ENCODE data around the gene ABCC1. TPM values are rescaled to one million over a fixed set of nuclear protein-coding genes. Genes with fewer than 3 reads are reported as not detected.

Gene ABCC1
- total RNA-seq, 1 experiment from 2014 or later: 11.8 TPM

DNA sequence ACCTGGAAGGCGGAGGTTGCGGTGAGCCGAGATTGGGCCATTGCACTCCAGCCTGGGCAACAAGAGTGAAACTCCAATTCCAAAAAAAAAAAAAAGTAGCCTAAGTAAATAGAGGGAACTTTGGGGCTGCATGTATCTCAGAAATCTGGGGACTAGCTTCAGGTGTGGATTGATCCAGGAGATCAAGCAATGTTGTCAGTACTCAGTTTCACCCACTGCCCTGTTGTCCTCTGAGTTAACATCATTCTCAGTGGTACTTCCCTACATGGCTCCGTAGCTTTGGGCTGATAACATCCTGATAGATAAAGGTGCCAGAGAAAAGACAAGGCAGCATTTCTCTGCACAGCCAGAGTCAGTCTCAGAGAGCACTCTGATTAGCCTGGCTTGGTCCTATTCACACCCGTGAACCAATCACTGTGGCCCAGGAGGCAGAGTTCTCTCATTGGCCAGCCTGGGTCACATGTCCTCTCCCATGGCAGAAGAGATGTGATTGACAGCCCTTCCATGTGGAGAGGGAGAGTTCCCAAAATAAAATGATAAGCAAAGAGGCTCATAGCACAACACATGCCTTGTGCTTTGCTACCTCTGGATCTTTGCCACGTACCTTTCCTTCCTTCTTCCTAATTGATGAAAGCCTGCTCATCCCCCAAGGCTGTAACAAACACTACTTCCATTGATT, 99.6 kb downstream of the ABCC1 start:
- no peak for DNase-seq (ENCODE audit: low read depth)

GRCh38 chr16:16050106-16050505, 100.7 kb downstream of the ABCC1 start:
- no peak for DNase-seq (ENCODE audit: low read depth)

DNA sequence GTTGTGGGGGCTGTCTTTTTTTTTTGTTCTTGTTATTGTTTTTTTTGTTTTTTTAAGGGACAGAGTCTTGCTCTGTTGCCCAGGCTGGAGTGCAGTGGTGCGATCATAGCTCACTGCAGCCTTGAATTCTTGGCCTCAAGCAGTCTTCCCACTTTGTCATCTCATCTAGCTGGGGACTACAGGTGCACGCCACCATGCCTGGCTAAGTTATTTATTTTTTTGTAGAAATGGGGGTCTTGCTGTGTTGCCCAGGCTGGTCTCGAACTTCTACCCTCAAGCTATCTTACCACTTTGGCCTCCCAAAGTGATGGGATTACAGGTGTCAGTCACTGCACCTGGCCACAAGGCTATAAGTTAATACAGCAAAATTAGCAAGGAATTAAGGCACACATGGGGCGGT, 101.7 kb downstream of the ABCC1 start:
- no peak for DNase-seq (ENCODE audit: low read depth)

- DNase-seq (ENCODE audit: low read depth): peak; percentile 13
These were observed 103.5 kb downstream of the ABCC1 start for GRCh38 chr16:16052916-16053315.

GRCh38 chr16:16057102-16057501, 107.7 kb downstream of the ABCC1 start:
- DNase-seq (ENCODE audit: low read depth): no peak

DNA sequence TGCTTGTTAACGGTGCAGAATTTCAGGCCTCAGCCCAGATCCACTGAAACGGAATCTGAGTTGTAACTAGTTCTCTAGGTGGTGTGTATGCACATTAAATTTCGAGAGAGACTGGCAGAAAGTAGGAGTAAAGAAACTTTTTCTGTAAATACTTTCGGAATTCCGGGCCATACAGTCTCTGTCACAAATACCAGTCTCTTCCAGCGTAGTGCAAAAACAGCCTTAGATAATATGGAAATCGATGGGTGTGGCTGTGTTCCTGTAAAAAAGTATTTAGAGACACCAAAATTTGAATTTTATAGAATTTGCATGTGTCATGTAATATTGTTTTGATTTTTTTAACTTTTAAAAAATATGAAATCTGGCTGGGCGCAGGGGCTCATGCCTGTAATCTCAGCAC, 109.7 kb downstream of the ABCC1 start:
- DNase-seq (ENCODE audit: low read depth): no peak

DNA sequence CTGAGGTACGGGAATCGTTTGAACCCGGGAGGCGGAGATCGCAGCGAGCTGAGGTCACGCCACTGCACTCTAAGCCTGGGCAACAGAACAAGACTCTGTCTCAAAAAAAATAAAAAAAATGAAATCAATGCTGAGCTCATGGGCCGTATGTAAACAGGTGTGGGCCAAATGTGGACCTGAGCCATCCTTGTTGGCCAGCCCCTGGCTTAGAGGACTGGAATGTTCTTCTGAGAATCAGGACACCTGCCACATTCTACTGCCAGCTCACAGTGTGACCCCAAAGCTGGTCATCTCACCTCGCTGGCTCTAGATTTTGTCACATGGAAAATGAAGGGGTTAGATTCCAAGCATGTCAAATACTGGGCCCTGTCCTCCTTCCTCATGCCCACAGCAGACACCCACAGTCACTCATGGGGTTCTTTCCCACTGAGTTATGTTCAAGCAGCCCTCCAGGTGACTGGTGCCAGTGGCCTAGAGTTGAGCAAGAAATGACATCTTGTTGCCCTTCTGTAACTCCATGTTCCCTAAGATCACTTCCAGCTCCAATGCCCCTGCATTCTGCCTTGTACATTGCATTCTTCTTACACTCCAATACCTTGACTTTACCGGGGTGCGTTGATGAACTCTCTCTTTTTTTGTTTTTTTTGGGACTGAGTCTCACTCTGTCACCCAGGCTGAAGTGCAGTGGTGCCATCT, 110.6 kb downstream of the ABCC1 start:
- DNase-seq (ENCODE audit: low read depth): no peak

DNA sequence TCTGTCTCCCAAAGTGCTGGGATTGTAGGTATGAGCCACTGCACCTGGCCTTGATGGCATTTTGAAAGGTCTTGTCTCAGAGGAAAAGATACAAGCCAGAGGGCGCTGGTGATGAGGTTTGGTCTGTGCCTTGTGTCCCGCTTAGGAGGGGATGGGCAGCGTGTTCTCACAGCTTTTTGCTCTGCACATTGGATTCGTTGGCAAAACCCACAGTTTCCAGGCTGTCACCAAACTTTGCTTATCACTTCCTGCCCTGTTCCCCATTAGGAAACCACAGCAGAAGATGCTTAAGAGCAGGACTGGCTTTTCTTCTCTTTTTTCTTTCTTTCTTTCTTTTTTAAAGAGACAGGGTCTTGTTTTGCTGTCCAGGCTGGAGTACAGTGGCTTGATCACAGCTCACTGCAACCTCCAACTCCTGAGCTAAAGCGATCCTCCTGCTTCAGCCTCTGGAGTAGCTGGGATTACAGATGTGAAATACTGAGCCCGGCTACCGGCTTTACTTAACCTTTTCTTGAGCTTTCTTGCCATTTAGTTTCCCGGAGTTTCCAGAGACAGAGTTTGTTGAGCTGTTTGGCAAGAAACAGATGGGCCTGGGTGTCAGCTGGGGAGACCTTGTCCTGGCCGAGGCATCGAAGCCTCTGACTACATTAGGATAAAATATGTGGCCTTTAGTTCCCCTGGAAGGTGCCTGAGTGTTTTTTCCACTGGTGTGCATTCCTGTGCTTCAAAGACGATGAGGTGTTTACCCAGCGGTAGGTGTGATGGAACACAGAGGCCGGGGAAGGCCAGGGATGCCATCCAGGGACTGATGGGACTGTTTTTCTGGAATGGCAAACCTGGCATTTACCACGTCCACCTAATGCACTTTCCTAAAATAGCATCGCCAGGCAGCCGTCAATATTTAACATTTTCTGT, 112.9 kb downstream of the ABCC1 start:
- no peak for DNase-seq (ENCODE audit: low read depth)

GRCh38 chr16:16063683-16064082, 114.3 kb downstream of the ABCC1 start:
- DNase-seq (ENCODE audit: low read depth): no peak

GRCh38 chr16:16064874-16065384, 115.5 kb downstream of the ABCC1 start:
- DNase-seq (ENCODE audit: low read depth): no peak

DNA sequence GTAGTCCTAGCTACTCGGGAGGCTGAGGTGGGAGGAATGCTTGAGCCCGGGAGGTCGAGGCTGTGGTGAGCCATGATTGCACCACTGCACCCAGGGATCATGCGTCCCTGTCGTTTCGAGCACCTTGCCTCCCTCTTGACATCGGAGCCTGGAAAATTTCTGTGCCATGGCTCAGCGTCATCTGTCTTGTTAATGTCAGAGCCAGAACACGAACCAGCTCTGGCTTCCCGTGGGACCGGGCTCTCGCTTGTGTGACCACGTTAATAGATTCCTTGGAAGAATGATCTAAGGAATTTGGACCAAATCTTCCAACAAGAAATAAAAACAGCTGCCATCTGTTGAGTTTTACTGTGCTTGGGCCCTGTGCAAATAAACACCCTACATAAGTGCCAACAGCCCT, 117.7 kb downstream of the ABCC1 start:
- DNase-seq (ENCODE audit: low read depth): no peak

DNA sequence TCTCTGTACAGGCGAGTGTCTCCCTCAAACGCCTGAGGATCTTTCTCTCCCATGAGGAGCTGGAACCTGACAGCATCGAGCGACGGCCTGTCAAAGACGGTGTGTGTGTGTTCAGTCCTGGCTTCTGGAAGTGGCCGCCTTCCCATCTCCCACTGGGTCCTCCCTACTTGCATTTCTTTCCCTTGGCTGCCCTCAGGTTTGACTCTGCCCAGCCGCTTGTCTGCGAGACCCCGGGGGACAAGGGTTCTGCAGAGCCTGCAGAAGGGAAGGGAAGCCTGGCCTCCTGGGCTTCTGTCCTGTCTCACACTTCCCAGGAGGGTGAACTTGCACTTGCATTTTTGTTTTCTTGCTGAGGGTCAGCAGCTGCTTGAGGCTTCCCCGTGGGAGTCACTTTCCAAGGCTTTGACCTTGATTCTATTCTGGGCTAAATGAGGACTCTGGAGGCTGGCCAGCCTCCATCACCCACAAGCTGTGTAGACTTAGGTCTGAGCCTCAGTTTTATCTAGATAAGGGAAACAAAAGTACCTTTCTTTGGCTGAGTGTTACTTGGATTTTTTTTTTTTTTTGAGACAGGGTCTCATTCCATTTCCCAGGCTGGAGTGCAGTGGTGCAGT, 122.3 kb downstream of the ABCC1 start:
- no peak for DNase-seq (ENCODE audit: low read depth)

DNA sequence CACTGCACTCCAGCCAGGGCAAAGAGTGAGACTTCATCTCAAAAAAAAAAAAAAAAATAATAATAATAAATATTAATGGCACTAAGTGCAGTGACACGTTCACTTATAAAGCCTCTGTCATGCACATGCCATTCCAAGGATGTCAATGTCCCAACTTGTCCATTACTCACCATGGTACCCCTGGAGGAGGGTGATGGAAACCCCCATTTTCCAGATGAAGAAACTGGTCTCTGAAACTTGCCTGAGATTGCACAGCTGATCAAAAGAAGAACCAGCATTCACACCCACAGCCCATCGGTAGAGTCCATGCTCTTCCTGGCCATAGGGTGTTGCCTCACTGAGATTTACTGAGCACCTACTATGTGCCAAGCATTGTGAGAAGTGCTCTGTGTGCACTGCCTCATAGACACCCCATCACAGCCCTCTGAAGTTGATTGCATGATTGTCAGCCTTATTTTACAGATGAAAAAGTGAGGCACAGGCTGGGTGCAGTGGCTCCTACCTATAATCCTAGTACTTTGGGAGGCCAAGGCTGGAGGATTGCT, 123.7 kb downstream of the ABCC1 start:
- DNase-seq (ENCODE audit: low read depth): no peak

DNA sequence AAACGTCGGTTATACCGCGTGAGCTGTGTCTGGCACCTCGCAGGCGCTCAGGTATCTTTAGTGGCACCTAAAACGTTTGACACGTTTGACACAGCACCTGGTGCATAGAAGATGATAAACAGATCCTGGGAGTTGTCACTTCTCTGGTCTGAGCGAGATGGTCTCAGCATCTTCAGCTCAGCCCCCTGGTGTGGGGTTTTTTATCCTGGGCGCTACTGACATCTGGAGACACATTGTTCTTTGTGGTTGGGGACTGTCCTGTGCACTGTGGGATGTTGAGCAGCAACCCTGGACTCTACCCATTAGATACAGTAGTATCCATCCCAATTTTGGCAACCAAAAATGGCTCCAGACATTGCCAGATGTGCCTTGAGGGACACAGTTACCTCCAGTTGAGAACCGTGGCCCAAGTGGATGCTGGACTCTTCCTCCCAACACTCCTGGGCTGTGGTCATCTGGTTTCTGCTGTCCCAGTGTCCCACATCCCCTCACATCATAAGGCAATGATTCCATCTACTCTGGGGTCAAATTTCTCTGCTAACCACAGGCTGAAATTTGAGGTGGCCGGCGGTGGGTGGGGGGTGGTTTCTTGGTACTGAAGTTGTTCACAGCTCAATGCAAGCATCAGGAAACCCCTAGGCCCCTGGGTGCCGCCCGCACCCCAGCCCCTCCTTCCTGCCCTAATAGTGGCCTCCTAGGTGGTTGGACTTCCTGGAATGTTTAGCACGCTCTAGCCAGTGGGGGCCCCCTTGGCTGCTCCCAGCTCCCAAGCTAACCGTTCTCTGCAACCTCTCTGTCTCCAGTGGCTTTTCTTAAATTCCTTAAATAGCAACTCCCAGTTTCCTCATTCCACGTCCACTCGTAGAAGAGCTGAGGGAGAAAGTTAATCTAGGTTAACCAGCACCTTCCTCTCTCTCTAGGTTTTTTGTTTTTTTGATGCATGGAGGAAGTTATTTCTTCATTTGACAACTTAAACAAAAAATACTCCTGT, 124.8 kb downstream of the ABCC1 start:
- peak; percentile 76 for DNase-seq (ENCODE audit: low read depth)

GRCh38 chr16:16075488-16076422, 126.3 kb downstream of the ABCC1 start:
- DNase-seq (ENCODE audit: low read depth): no peak

DNA sequence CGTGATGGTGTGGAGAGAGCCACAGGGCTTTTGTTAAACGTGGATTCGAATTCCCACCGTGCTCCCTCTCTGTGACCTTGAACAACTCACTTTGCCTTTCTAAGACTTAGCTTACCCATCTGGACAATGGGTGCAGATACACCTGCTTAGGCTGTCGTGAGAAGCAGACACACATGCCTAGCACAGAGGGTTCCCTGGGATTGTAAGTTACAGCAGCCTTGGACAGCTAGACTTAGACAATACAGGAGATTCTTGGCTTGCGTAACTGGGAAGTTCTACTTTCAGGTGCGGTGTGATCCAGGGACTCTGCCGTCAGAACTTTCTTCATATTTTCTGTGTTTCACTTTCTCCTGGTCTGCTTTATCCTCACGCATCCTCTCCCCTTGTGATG, 127.0 kb downstream of the ABCC1 start:
- DNase-seq (ENCODE audit: low read depth): no peak

DNA sequence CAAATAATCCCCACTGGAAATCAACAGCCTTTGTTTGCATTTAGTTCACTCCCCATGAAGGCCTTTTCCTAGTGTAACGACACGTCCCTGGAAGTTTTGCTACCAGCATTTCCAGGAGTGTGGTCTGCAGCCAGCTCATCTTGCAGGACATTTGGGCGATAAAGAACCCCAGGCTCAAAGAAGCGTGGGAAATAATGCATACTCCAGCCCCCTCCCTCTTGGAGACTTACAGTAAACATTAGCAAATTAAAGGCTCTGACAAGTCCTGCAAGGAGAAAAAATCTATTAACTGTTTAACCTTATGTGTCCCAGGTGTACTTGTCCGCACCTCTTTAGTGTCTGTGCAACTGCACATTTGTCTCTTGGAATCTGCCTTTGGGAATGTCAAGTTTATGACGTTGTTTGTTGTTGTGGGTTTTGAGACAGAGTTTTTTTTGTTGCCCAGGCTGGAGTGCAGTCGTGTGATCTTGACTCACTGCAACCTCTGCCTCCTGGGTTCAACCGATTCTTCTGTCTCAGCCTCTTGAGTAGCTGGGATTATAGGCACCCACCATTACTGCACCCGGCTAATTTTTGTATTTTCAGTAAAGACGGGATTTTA, 131.1 kb downstream of the ABCC1 start:
- no peak for DNase-seq (ENCODE audit: low read depth)

DNA sequence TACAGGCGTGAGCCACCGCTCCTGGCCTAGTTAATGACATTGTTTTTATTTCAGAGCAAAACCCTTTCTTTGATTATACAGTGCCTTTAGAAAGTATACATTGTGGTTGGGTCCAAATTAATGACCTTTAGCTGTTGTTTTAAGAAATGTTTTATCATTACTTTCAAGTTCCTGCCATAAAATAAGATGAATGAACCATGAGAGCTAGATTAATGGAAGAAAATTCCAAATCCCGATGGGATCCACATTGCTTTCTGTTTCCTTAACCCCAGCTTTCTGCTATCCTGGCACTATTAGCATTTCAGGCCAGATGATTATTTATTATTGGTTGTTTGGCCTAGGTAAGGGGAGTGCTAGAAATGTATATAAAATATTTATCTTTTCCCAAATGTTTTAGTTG, 131.7 kb downstream of the ABCC1 start:
- no peak for DNase-seq (ENCODE audit: low read depth)

DNA sequence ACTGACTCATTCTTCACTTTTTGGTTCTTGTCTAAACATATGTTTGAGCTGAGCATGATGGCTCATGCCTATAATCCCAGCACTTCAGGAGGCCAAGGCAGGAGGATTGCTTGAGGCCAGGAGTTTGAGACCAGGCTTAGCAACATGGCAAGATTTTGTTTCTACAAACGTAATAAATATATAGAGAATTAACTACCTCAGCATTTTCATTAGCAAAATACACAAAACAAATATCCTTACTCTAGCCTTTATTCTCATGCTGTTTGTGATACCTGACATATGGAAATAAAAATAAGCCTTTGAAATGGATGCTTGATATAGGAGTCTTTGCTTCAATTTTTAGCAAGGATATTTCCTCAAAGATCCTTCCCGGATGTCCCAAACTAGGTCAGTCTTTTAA, 132.8 kb downstream of the ABCC1 start:
- no peak for DNase-seq (ENCODE audit: low read depth)
